Bronchial smooth muscle cell (primary cell): Measurements from ENCODE around the gene C6orf47. TPM values are rescaled to one million over a fixed set of nuclear protein-coding genes. Genes with fewer than 3 reads are reported as not detected.

Experiments used
- total RNA-seq: library from RNA; depleted of rRNA; stranded (reverse); fragments of >200 nt; gene quantifications from 2 replicates; pipeline ENCODE4 v1.2.1, GENCODE V29; 2014

Gene C6orf47
- 16.9 and 19.9 TPM in 2 replicates for total RNA-seq

GRCh38 chr6:31660381-31661261 is at the start of gene C6orf47:
C6orf47 (minus strand) TSS chr6:31660778; CDS start chr6:31659947, 831 bp downstream.

GRCh38 chr6:31706599-31706998 is 46.0 kb upstream of the C6orf47 start, which contains the start of gene LY6G6F:
LY6G6F (plus strand) TSS chr6:31706866; CDS start chr6:31706907, 41 bp downstream.

GRCh38 chr6:31702819-31703716 is 42.5 kb upstream of the C6orf47 start, which contains the start of gene ABHD16A:
ABHD16A (minus strand) TSS chr6:31703324; CDS start chr6:31703281, 43 bp downstream.

GRCh38 chr6:31680226-31681134 is 19.9 kb upstream of the C6orf47 start, which contains the start of gene LY6G5C:
LY6G5C (minus strand) TSS chr6:31681067; CDS start chr6:31680373, 694 bp downstream.

GRCh38 chr6:31669676-31670075 is 9.1 kb upstream of the C6orf47 start, which contains the start of gene LY6G5B:
LY6G5B (plus strand) TSS chr6:31669976; CDS start chr6:31670951, 975 bp downstream.

GRCh38 chr6:31665501-31666336 is 5.1 kb upstream of the C6orf47 start, which contains the start of gene CSNK2B:
CSNK2B (plus strand) TSS chr6:31666080; CDS start chr6:31666832, 752 bp downstream.

GRCh38 chr6:31664790-31665500 is 4.4 kb upstream of the C6orf47 start, which contains the start of gene GPANK1:
GPANK1 (minus strand) TSS chr6:31664997; CDS start chr6:31664478, 519 bp downstream.

GRCh38 chr6:31655349-31656237 is 5.0 kb downstream of the C6orf47 start, which contains the start of gene APOM:
APOM (plus strand) TSS chr6:31655894; CDS start chr6:31655967, 73 bp downstream.

GRCh38 chr6:31620586-31621319 is 39.8 kb downstream of the C6orf47 start, which contains the start of gene PRRC2A:
PRRC2A (plus strand) TSS chr6:31620715; CDS start chr6:31622790, 2,075 bp downstream.

GRCh38 chr6:31614684-31615578 is 45.6 kb downstream of the C6orf47 start, which contains the start of gene AIF1:
AIF1 (plus strand) TSS chr6:31615234; CDS start chr6:31615330, 96 bp downstream.

Other genes starting within 250 kb of the C6orf47 start
- 3.1 and 6.1 TPM in 2 replicates for gene MICB, start 162.6 kb downstream of the C6orf47 start, total RNA-seq
- gene MCCD1, start 131.8 kb downstream of the C6orf47 start, total RNA-seq = not detected in 2 replicates
- 324 and 339 TPM in 2 replicates for gene DDX39B, start 118.8 kb downstream of the C6orf47 start, total RNA-seq
- 8.9 and 10.4 TPM in 2 replicates for gene ATP6V1G2, start 114.2 kb downstream of the C6orf47 start, total RNA-seq
- 32.9 and 39.4 TPM in 2 replicates for gene NFKBIL1, start 113.2 kb downstream of the C6orf47 start, total RNA-seq
- gene LTA, start 88.5 kb downstream of the C6orf47 start, total RNA-seq = not detected in 2 replicates
- gene TNF, start 85.2 kb downstream of the C6orf47 start, total RNA-seq = not detected in 2 replicates
- gene LTB, start 78.4 kb downstream of the C6orf47 start, total RNA-seq = not detected in 2 replicates
- 0.09 and 0.32 TPM in 2 replicates for gene LST1, start 74.5 kb downstream of the C6orf47 start, total RNA-seq
- gene NCR3, start 67.8 kb downstream of the C6orf47 start, total RNA-seq = not detected in 2 replicates
- gene AIF1, start 45.5 kb downstream of the C6orf47 start, total RNA-seq = not detected in 2 replicates
- gene PRRC2A, start 40.1 kb downstream of the C6orf47 start, total RNA-seq = 18.4 and 18.6 TPM in 2 replicates
- 81.1 and 90.6 TPM in 2 replicates for gene BAG6, start 8.1 kb downstream of the C6orf47 start, total RNA-seq
- gene APOM, start 4.9 kb downstream of the C6orf47 start, total RNA-seq = 1.6 and 1.8 TPM in 2 replicates
- gene GPANK1, start 4.2 kb upstream of the C6orf47 start, total RNA-seq = 12.2 and 14.3 TPM in 2 replicates
- 70.2 and 83.9 TPM in 2 replicates for gene CSNK2B, start 5.3 kb upstream of the C6orf47 start, total RNA-seq
- gene LY6G5B, start 9.2 kb upstream of the C6orf47 start, total RNA-seq = 2.2 and 4.0 TPM in 2 replicates
- gene LY6G5C, start 20.3 kb upstream of the C6orf47 start, total RNA-seq = 0.09 and 0.63 TPM in 2 replicates
- 54.5 and 96.4 TPM in 2 replicates for gene ABHD16A, start 42.5 kb upstream of the C6orf47 start, total RNA-seq
- not detected in 2 replicates for gene LY6G6F, start 46.1 kb upstream of the C6orf47 start, total RNA-seq
- 0.47 TPM in 1 of 2 replicates, not detected in the other for gene LY6G6D, start 54.6 kb upstream of the C6orf47 start, total RNA-seq
- gene LY6G6C, start 61.0 kb upstream of the C6orf47 start, total RNA-seq = not detected in 2 replicates
- gene MPIG6B, start 62.6 kb upstream of the C6orf47 start, total RNA-seq = not detected in 2 replicates
- gene DDAH2, start 68.5 kb upstream of the C6orf47 start, total RNA-seq = 152 and 207 TPM in 2 replicates
- 521 and 664 TPM in 2 replicates for gene CLIC1, start 75.8 kb upstream of the C6orf47 start, total RNA-seq
- gene MSH5, start 79.2 kb upstream of the C6orf47 start, total RNA-seq = 2.7 and 3.6 TPM in 2 replicates
- gene SAPCD1, start 101.9 kb upstream of the C6orf47 start, total RNA-seq = 0.26 and 1.3 TPM in 2 replicates
- 0.79 and 0.86 TPM in 2 replicates for gene VWA7, start 116.5 kb upstream of the C6orf47 start, total RNA-seq
- 28.1 and 36.1 TPM in 2 replicates for gene VARS1, start 135.0 kb upstream of the C6orf47 start, total RNA-seq
- 17.8 and 19.1 TPM in 2 replicates for gene LSM2, start 146.2 kb upstream of the C6orf47 start, total RNA-seq
- gene HSPA1L, start 154.5 kb upstream of the C6orf47 start, total RNA-seq = 1.7 and 2.3 TPM in 2 replicates
- 92.2 and 182 TPM in 2 replicates for gene HSPA1A, start 154.8 kb upstream of the C6orf47 start, total RNA-seq
- 149 and 280 TPM in 2 replicates for gene HSPA1B, start 167.0 kb upstream of the C6orf47 start, total RNA-seq
- gene NEU1, start 202.0 kb upstream of the C6orf47 start, total RNA-seq = 73.7 and 87.3 TPM in 2 replicates
- 0.52 TPM in 1 of 2 replicates, not detected in the other for gene SLC44A4, start 218.2 kb upstream of the C6orf47 start, total RNA-seq
- 76.3 and 106 TPM in 2 replicates for gene EHMT2, start 236.9 kb upstream of the C6orf47 start, total RNA-seq
- 9.6 and 14.6 TPM in 2 replicates for gene ZBTB12, start 241.3 kb upstream of the C6orf47 start, total RNA-seq